ENCODE data around the gene EIF6. TPM values are rescaled to one million over a fixed set of nuclear protein-coding genes. Genes with fewer than 3 reads are reported as not detected.

Gene EIF6
- total RNA-seq, 1 donor from 2014 or later, result 85.2 TPM

DNA sequence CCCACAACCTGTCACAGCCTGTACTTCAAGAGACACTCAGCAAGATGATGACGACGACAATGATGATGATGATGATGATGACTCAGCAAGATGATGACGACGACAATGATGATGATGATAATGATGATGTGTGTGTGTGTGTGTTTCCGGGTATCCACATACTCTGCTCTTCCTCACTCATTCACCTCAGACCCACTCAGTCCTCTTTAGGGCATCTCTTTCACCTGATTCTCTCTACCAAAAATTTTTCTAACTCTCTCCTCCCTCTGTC lies 1.2 kb upstream of the EIF6 start:
- peak overlapping the region; percentile 97 for H3K27ac Mint-ChIP-seq (ENCODE audit: unreplicated experiment)
- peaks cover 19% of the 10 kb centered on the region for H3K9me3 Mint-ChIP-seq (ENCODE audit: unreplicated experiment)
- DNase-seq, result no peak
- peaks cover 14% of the 10 kb centered on the region for H3K4me1 Mint-ChIP-seq (ENCODE audit: low read depth, unreplicated experiment)
- peaks cover 9% of the 10 kb centered on the region for H3K27me3 Mint-ChIP-seq (ENCODE audit: unreplicated experiment)
- TF ChIP-seq, protein P1, sequence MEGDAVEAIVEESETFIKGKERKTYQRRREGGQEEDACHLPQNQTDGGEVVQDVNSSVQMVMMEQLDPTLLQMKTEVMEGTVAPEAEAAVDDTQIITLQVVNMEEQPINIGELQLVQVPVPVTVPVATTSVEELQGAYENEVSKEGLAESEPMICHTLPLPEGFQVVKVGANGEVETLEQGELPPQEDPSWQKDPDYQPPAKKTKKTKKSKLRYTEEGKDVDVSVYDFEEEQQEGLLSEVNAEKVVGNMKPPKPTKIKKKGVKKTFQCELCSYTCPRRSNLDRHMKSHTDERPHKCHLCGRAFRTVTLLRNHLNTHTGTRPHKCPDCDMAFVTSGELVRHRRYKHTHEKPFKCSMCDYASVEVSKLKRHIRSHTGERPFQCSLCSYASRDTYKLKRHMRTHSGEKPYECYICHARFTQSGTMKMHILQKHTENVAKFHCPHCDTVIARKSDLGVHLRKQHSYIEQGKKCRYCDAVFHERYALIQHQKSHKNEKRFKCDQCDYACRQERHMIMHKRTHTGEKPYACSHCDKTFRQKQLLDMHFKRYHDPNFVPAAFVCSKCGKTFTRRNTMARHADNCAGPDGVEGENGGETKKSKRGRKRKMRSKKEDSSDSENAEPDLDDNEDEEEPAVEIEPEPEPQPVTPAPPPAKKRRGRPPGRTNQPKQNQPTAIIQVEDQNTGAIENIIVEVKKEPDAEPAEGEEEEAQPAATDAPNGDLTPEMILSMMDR (IDR thresholded peaks at IDR 0.05; ENCODE audit: partially characterized antibody, unreplicated experiment), result no peak
- no peaks in the 10 kb centered on the region for H3K36me3 Mint-ChIP-seq (ENCODE audit: unreplicated experiment)
- H3K4me3 Mint-ChIP-seq (ENCODE audit: unreplicated experiment), result peak overlapping the region; percentile 91

DNA sequence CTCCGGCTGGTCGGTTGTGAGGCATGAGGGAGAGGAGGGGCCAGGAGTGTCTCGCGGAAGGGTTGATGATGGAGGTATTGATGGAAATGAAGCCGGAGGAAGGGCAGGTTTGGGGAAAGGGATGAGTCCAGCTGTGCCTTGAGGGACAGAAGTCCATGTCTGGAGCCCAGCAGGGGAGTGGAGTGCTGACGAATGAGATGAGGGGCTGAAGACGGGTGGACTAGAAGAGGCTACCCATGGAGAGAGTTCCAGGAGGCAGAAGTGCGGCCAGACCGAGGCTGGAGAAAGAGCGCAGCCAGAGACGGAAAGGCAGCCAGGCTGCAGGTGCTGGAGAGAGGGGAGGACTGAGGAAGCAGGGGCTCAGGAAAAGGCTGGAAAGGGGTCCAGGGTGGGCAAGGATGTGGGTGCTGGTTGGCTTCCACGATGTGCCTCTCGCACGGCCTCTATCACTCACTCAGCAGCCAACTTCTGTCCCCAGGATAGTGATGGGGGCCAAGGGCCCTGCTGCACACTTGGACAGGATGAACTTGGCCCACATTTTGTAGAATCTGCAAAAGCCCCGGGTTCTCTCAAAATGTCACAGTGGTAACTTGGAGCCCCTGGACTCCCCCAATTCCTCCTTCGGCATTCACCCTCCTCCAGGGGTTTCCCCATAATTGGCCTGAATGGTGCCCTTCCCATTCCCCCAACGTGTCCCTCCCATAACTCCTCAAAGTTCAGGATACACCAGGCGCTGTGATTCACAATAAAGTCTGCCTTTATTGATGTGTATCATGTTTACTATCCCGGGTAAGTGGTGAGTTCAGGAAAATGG lies 627 bp upstream of the EIF6 start:
- H3K27ac Mint-ChIP-seq (ENCODE audit: unreplicated experiment), result peak overlapping the region; percentile 97
- no peak for DNase-seq
- H3K27me3 Mint-ChIP-seq (ENCODE audit: unreplicated experiment), result peaks cover 8% of the 10 kb centered on the region
- TF ChIP-seq, protein P1 (IDR thresholded peaks at IDR 0.05; ENCODE audit: partially characterized antibody, unreplicated experiment), result no peak
- H3K9me3 Mint-ChIP-seq (ENCODE audit: unreplicated experiment), result peaks cover 19% of the 10 kb centered on the region
- peaks cover 14% of the 10 kb centered on the region for H3K4me1 Mint-ChIP-seq (ENCODE audit: low read depth, unreplicated experiment)
- H3K4me3 Mint-ChIP-seq (ENCODE audit: unreplicated experiment), result peak overlapping the region; percentile 91
- H3K36me3 Mint-ChIP-seq (ENCODE audit: unreplicated experiment), result no peaks in the 10 kb centered on the region

DNA sequence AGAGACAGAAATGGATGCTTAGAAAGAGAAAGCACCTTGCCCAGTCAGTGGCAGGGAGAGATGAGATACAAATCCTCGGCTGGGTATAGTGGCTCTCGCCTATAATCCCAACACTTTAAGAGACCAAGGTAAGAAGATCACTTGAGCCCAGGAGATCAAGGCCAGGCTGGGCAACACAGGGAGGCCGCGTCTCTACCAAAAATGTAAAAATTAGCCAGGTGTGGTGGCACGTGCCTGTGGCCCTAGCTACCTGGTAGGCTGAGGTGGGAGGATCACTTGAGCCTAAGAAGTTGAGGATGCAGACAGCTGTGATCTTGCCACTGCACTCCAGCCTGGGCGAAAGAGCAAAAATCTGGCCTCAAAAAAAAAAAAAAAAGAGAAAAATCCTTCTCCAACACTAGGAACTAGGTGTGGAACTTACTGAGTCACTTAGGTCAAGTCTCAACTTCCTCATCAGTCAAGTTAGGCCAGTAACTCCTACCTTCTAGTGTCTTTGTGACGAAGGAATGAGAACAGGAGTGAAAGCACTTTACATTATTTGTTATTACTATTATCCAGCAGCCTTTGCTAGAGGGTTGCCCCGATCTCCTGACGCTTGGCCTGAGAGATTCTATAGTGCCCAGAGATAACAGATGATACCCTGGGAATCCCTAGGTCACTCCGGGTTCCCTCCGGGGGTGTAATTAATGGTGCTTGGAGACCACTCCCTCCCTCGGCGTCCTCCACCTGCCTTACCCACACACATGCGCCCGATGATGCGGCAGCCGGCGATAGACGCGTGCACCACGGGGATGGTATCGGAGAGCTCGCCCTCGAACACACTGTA lies 918 bp downstream of the EIF6 start:
- Mint-ChIP-seq H3K4me1 (ENCODE audit: low read depth, unreplicated experiment) (peaks cover 14% of the 10 kb centered on the region), H3K4me3 (ENCODE audit: unreplicated experiment) (peak overlapping the region; percentile 91), H3K9me3 (ENCODE audit: unreplicated experiment) (peaks cover 19% of the 10 kb centered on the region), H3K27me3 (ENCODE audit: unreplicated experiment) (peaks cover 5% of the 10 kb centered on the region), H3K36me3 (ENCODE audit: unreplicated experiment) (no peaks in the 10 kb centered on the region), H3K27ac (ENCODE audit: unreplicated experiment) (peak overlapping the region; percentile 82)
- DNase-seq, result no peak
- TF ChIP-seq, protein P1 (IDR thresholded peaks at IDR 0.05; ENCODE audit: partially characterized antibody, unreplicated experiment), result no peak

DNA sequence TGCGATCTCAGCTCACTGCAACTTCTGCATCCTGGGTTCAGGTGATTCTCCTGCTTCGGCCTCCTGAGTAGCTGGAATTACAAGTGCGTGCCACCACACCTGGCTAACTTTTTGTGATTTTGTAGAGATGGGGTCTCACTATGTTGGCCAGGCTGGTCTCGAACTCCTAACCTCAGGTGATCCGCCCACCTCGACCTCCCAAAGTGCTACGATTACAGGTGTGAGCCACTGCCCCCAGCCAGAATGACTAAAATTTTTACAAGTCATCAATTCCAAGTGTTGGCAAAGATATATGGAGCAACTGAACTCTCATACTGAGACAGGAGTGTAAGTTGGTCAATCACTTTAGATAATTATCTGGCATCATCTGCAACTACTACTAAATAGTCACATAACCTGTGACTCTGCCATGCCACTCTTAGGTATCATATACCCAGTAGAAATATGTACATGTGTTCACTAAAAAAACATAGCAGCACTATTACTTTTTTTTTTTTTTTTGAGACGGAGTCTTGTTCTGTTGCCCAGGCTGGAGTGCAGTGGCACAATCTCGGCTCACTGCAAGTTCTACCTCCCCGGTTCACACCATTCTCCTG lies 3.0 kb downstream of the EIF6 start:
- H3K36me3 Mint-ChIP-seq (ENCODE audit: unreplicated experiment), result no peaks in the 10 kb centered on the region

More for the DNA sequence above, 3.0 kb downstream of the EIF6 start:
- no peak overlapping the region for H3K27ac Mint-ChIP-seq (ENCODE audit: unreplicated experiment)
- H3K4me1 Mint-ChIP-seq (ENCODE audit: low read depth, unreplicated experiment), result peaks cover 14% of the 10 kb centered on the region
- TF ChIP-seq, protein P1 (IDR thresholded peaks at IDR 0.05; ENCODE audit: partially characterized antibody, unreplicated experiment), result no peak
- H3K9me3 Mint-ChIP-seq (ENCODE audit: unreplicated experiment), result peaks cover 24% of the 10 kb centered on the region
- peaks cover 7% of the 10 kb centered on the region for H3K27me3 Mint-ChIP-seq (ENCODE audit: unreplicated experiment)
- no peak for DNase-seq
- no peak overlapping the region for H3K4me3 Mint-ChIP-seq (ENCODE audit: unreplicated experiment)
